Mucosa of descending colon (tissue), 3 donors: ENCODE results near the gene ZNF331. TPM values are rescaled to one million over a fixed set of nuclear protein-coding genes. Genes with fewer than 3 reads are reported as not detected.
A peak's percentile ranks its signal among the peaks of the same experiment; 100 is the strongest.

Experiments used
- ATAC-seq: fragments of 200-7000 bp; cut with Tn5 transposase; one replicate; pipeline ENCODE4 v1.9.1; 2020; ENCODE audit warnings: mild to moderate bottlenecking, moderate library complexity
- DNase-seq, 3 donors: peaks; one replicate each; pipeline ENCODE4 v3.0.0-alpha.2; 2020
- H3K36me3 ChIP-seq: fragments of 200-600 bp; one replicate; pipeline ENCODE4 v1.8.0; 2021; ENCODE audit warnings: low read depth, mild to moderate bottlenecking
- H3K4me1 ChIP-seq: fragments of 200-600 bp; one replicate; pipeline ENCODE4 v1.8.0; 2021; ENCODE audit warnings: low read depth, mild to moderate bottlenecking
- H3K4me3 ChIP-seq: fragments of 200-600 bp; one replicate; pipeline ENCODE4 v1.8.0; 2021; ENCODE audit warnings: mild to moderate bottlenecking
- H3K9me3 ChIP-seq: fragments of 200-600 bp; one replicate; pipeline ENCODE4 v1.8.0; 2021; ENCODE audit warnings: mild to moderate bottlenecking
- CTCF ChIP-seq: fragments of 200-600 bp; IDR thresholded peaks from one replicate; pipeline ENCODE4 v1.8.0; 2022; ENCODE audit warnings: antibody characterized with exemption, mild to moderate bottlenecking
- intact Hi-C, 2 donors: fragments of 100-400 bp; cut with DNase I in 1 of 2; cut with micrococcal nuclease in 1 of 2; formaldehyde crosslinking; loops; one replicate each; pipeline versions ENCODE4 v1.11.0 to v1.11.1; 2022; cut with DNase I, micrococcal nuclease
- total RNA-seq, 3 donors: library from RNA; stranded (reverse); fragmentation: NEBNext Ultra II Directional in 2 of 3; extraction: Animal tissue kit (Norgen Biotek cat#: 25700) in 2 of 3; gene quantifications; one replicate each; pipeline versions ENCODE4 v1.2.1 to v1.2.4, GENCODE V29; 2021 to 2023
- donor health status: DM: no; HTN: no; CAD: no; lungs with moderate emphysema.
- donor health status: DM: no; HTN: no; CAD: no.
- donor health status: DM: no; HTN: yes; CAD: no.

Gene ZNF331
- total RNA-seq, 3 donors from 2014 or later: 4.6 to 18.8 (median 6.1) TPM

GRCh38 chr19:53597023-53597422 is 59.1 kb downstream of the ZNF331 start:
- Histone ChIP-seq H3K9me3 (peaks cover 35% of the 10 kb centered on the region), H3K36me3 (no peaks in the 10 kb centered on the region), H3K4me1 (no peaks in the 10 kb centered on the region), H3K4me3 (no peak overlapping the region)
- peak in 1 of 3 donors; percentile 10 for DNase-seq
- ATAC-seq: no peak
- no peak for TF ChIP-seq CTCF
- intact Hi-C loops: no loop called here

GRCh38 chr19:53598361-53598760 is 60.4 kb downstream of the ZNF331 start:
- ATAC-seq (no peak), DNase-seq (no peak)
- no peaks in the 10 kb centered on the region for H3K4me1 ChIP-seq
- intact Hi-C loops: no loop called here
- TF ChIP-seq CTCF: no peak
- no peaks in the 10 kb centered on the region for H3K36me3 ChIP-seq
- H3K4me3 ChIP-seq: no peak overlapping the region
- peaks cover 23% of the 10 kb centered on the region for H3K9me3 ChIP-seq

- DNase-seq: no peak
- Histone ChIP-seq H3K4me3 (no peak overlapping the region), H3K36me3 (no peaks in the 10 kb centered on the region), H3K9me3 (peaks cover 25% of the 10 kb centered on the region), H3K4me1 (no peaks in the 10 kb centered on the region)
- intact Hi-C loops: no loop called here
- no peak for TF ChIP-seq CTCF
- ATAC-seq: no peak
These were observed 62.3 kb downstream of the ZNF331 start for GRCh38 chr19:53600217-53600616.

- intact Hi-C loops: no loop called here
- no peak for DNase-seq
- peaks cover 38% of the 10 kb centered on the region for H3K9me3 ChIP-seq
- no peak overlapping the region for H3K4me3 ChIP-seq
- no peak for ATAC-seq
- no peaks in the 10 kb centered on the region for H3K36me3 ChIP-seq
- H3K4me1 ChIP-seq: no peaks in the 10 kb centered on the region
- no peak for TF ChIP-seq CTCF
These were observed 68.1 kb downstream of the ZNF331 start for GRCh38 chr19:53606031-53606430.

- DNase-seq (no peak), ATAC-seq (no peak)
These were observed 70.4 kb downstream of the ZNF331 start for GRCh38 chr19:53608381-53608780.

More at GRCh38 chr19:53608381-53608780, 70.4 kb downstream of the ZNF331 start:
- no peak for TF ChIP-seq CTCF
- intact Hi-C loops: no loop called here
- Histone ChIP-seq H3K9me3 (peaks cover 37% of the 10 kb centered on the region), H3K4me1 (no peaks in the 10 kb centered on the region), H3K36me3 (no peaks in the 10 kb centered on the region), H3K4me3 (no peak overlapping the region)
